Brain microvascular endothelial cell (primary cell): ENCODE data around the gene EEF1AKMT4.

Source experiments
- DNase-seq: peaks from one replicate; pipeline ENCODE4 v3.0.0-alpha.2; 2020
- H3K27ac ChIP-seq: fragments of 250-450 bp; sonication (Bioruptor Pico); 2 replicates; pipeline ENCODE4 v1.5.1; 2020; ENCODE audit warnings: mild to moderate bottlenecking, moderate library complexity
- H3K27me3 ChIP-seq: fragments of 250-450 bp; sonication (Bioruptor Pico); replicated peaks from 2 replicates; pipeline ENCODE4 v1.5.1; 2020; ENCODE audit warnings: mild to moderate bottlenecking
- H3K36me3 ChIP-seq: fragments of 250-450 bp; sonication (Bioruptor Pico); replicated peaks from 2 replicates; pipeline ENCODE4 v1.5.1; 2020; ENCODE audit warnings: mild to moderate bottlenecking
- H3K4me3 ChIP-seq: 2 replicates; pipeline ENCODE4 v1.5.1; 2011; ENCODE audit warnings: low read depth, mild to moderate bottlenecking, control low read depth, low read length, moderate library complexity
- CTCF ChIP-seq: IDR thresholded peaks from 2 replicates; pipeline ENCODE4 v1.5.1; 2011; ENCODE audit warnings: low read depth, mild to moderate bottlenecking, moderate library complexity, low read length, control low read depth, inconsistent platforms; ENCODE audit errors: missing control alignments
- in situ Hi-C: cut with HindIII; loops from 2 replicates; pipeline ENCODE4 v1.10.0; 2017; ENCODE audit warnings: low sequenced_read_pairs, low pct_ligation_motif_present

EEF1AKMT4 gene

GRCh38 chr3:184272269-184272668 is 22.8 kb downstream of the EEF1AKMT4 start:
- Histone ChIP-seq H3K27me3 (peaks cover 20% of the 10 kb centered on the region), H3K36me3 (no peaks in the 10 kb centered on the region), H3K4me3 (no peak overlapping the region), H3K27ac (no peak overlapping the region)
- no peak for TF ChIP-seq CTCF
- no peak for DNase-seq
- in situ Hi-C loops, result no loop called here

- Histone ChIP-seq H3K27me3 (peaks cover 21% of the 10 kb centered on the region), H3K36me3 (no peaks in the 10 kb centered on the region), H3K4me3 (no peak overlapping the region), H3K27ac (no peak overlapping the region)
- no peak for TF ChIP-seq CTCF
- in situ Hi-C loops, result no loop called here
- no peak for DNase-seq
Observed at GRCh38 chr3:184275381-184275701, 25.9 kb downstream of the EEF1AKMT4 start.

GRCh38 chr3:184275961-184276910 is 26.8 kb downstream of the EEF1AKMT4 start, which contains the start of gene ECE2:
Gene ECE2, plus strand, starts transcription at chr3:184276022. Its CDS starts 132 bp downstream, at chr3:184276154.
- Histone ChIP-seq H3K27me3 (peaks cover 21% of the 10 kb centered on the region), H3K36me3 (no peaks in the 10 kb centered on the region), H3K4me3 (no peak within 1 kb of the TSS), H3K27ac (no peak within 1 kb of the TSS)
- in situ Hi-C loops, result no loop called here
- DNase-seq, result no peak
- no peak for TF ChIP-seq CTCF

- Histone ChIP-seq H3K36me3 (no peaks in the 10 kb centered on the region), H3K27me3 (peaks cover 21% of the 10 kb centered on the region), H3K4me3 (no peak overlapping the region), H3K27ac (no peak overlapping the region)
- no peak for DNase-seq
- no peak for TF ChIP-seq CTCF
- in situ Hi-C loops, result no loop called here
Observed at GRCh38 chr3:184277366-184277765, 27.9 kb downstream of the EEF1AKMT4 start.

- in situ Hi-C loops, result no loop called here
- no peaks in the 10 kb centered on the region for H3K27me3 ChIP-seq
- H3K4me3 ChIP-seq, result no peak overlapping the region
- no peaks in the 10 kb centered on the region for H3K36me3 ChIP-seq
- no peak for DNase-seq
- no peak for TF ChIP-seq CTCF
- H3K27ac ChIP-seq, result no peak overlapping the region
Observed at GRCh38 chr3:184282941-184283340, 33.5 kb downstream of the EEF1AKMT4 start.
